Neural progenitor cell (in vitro differentiated cells): ENCODE results near the gene GJA3. TPM values are rescaled to one million over a fixed set of nuclear protein-coding genes. Genes with fewer than 3 reads are reported as not detected.

Experiments
- DNase-seq: peaks from one replicate; pipeline ENCODE4 v3.0.0-alpha.2; 2016; ENCODE audit warnings: low spot score
- H2AFZ ChIP-seq: fragments of 200-600 bp; sonication (generic); replicated peaks from 2 replicates; pipeline ENCODE4 v1.6.1; 2016; ENCODE audit warnings: antibody characterized with exemption
- H3F3A ChIP-seq: fragments of 200-600 bp; sonication (generic); 2 replicates; pipeline ENCODE4 v1.6.1; 2016; ENCODE audit warnings: antibody characterized with exemption, low read depth
- H3K27ac ChIP-seq: fragments of 200-600 bp; sonication (generic); 2 replicates; pipeline ENCODE4 v1.5.1; 2016; ENCODE audit warnings: mild to moderate bottlenecking
- H3K27me3 ChIP-seq: fragments of 200-600 bp; sonication (generic); 2 replicates; pipeline ENCODE4 v1.6.1; 2016; ENCODE audit warnings: mild to moderate bottlenecking, moderate library complexity
- H3K36me3 ChIP-seq: fragments of 200-600 bp; sonication (generic); 2 replicates; pipeline ENCODE4 v1.5.1; 2016
- H3K4me1 ChIP-seq: fragments of 200-600 bp; sonication (generic); 2 replicates; pipeline ENCODE4 v1.6.1; 2016; ENCODE audit warnings: mixed run types
- H3K4me2 ChIP-seq: fragments of 200-600 bp; sonication (generic); 2 replicates; pipeline ENCODE4 v1.6.1; 2016
- H3K4me3 ChIP-seq: fragments of 200-600 bp; sonication (generic); 2 replicates; pipeline ENCODE4 v1.5.1; 2016
- H3K79me2 ChIP-seq: fragments of 200-600 bp; sonication (generic); 2 replicates; pipeline ENCODE4 v1.6.1; 2016; ENCODE audit warnings: low read depth
- H3K9ac ChIP-seq: fragments of 200-600 bp; sonication (generic); 2 replicates; pipeline ENCODE4 v1.6.1; 2016
- H3K9me3 ChIP-seq: fragments of 200-600 bp; sonication (generic); 2 replicates; pipeline ENCODE4 v1.5.1; 2016; ENCODE audit warnings: low read depth
- H4K20me1 ChIP-seq: fragments of 200-600 bp; sonication (generic); 2 replicates; pipeline ENCODE4 v1.6.1; 2016; ENCODE audit warnings: low read depth
- H3K27ac Mint-ChIP-seq: 3 replicates; pipeline ENCODE4 v1.8.0; 2021; ENCODE audit warnings: mixed read lengths
- H3K27me3 Mint-ChIP-seq: 2 replicates; pipeline ENCODE4 v1.8.0; 2022; ENCODE audit warnings: low read depth, mild to moderate bottlenecking, inconsistent platforms, moderate library complexity, mixed read lengths; ENCODE audit not compliant: insufficient read depth
- H3K36me3 Mint-ChIP-seq: 3 replicates; pipeline ENCODE4 v1.8.0; 2021; ENCODE audit warnings: mixed read lengths
- H3K4me1 Mint-ChIP-seq: 3 replicates; pipeline ENCODE4 v1.8.0; 2021; ENCODE audit warnings: mixed read lengths
- H3K4me3 Mint-ChIP-seq: 3 replicates; pipeline ENCODE4 v1.8.0; 2021; ENCODE audit warnings: mild to moderate bottlenecking, moderate library complexity, mixed read lengths
- H3K9me3 Mint-ChIP-seq: 3 replicates; pipeline ENCODE4 v1.8.0; 2020; ENCODE audit warnings: mixed read lengths
- EZH2 ChIP-seq: fragments of 200-600 bp; sonication (generic); IDR thresholded peaks from 2 replicates; pipeline ENCODE4 v1.6.1; 2017; ENCODE audit warnings: antibody characterized with exemption, mild to moderate bottlenecking, moderate library complexity
- EZH2phosphoT487 ChIP-seq: fragments of 200-600 bp; sonication (generic); IDR thresholded peaks from 2 replicates; pipeline ENCODE4 v1.6.1; 2017; ENCODE audit warnings: antibody characterized with exemption
- total RNA-seq: library from RNA; depleted of rRNA; stranded (reverse); fragments of >200 nt; gene quantifications from 2 replicates; pipeline ENCODE4 v1.2.3, GENCODE V29; 2015; ENCODE audit warnings: low replicate concordance
- TF ChIP-seq, protein P1 (sequence below): fragments of 200-600 bp; sonication (generic); IDR thresholded peaks from 2 replicates; pipeline ENCODE4 v1.5.1; 2017; ENCODE audit warnings: antibody characterized with exemption, mild to moderate bottlenecking

Gene GJA3
- total RNA-seq, 1 donor from 2014 or later = 0.17 TPM

- peaks cover 5% of the 10 kb centered on the region for H3K4me1 Mint-ChIP-seq
Measured at GRCh38 chr13:20185366-20186056, 24.7 kb upstream of the GJA3 start.

GRCh38 chr13:20182231-20182846 is 21.5 kb upstream of the GJA3 start:
- Mint-ChIP-seq H3K27ac (no peak overlapping the region), H3K36me3 (no peaks in the 10 kb centered on the region), H3K27me3 (peaks cover 6% of the 10 kb centered on the region), H3K4me3 (no peak overlapping the region), H3K4me1 (peaks cover 8% of the 10 kb centered on the region), H3K9me3 (no peaks in the 10 kb centered on the region)
- Histone ChIP-seq H3K27ac (no peak overlapping the region), H3K9me3 (no peaks in the 10 kb centered on the region), H3K9ac (no peak overlapping the region), H3K4me2 (no peak overlapping the region), H4K20me1 (no peaks in the 10 kb centered on the region), H3K4me1 (no peaks in the 10 kb centered on the region), H3K4me3 (no peak overlapping the region), H3K27me3 (peaks cover 2% of the 10 kb centered on the region), H2AFZ (peak overlapping the region; percentile 30), H3K36me3 (no peaks in the 10 kb centered on the region), H3F3A (no peaks in the 10 kb centered on the region), H3K79me2 (no peaks in the 10 kb centered on the region)
- DNase-seq = peak; percentile 81
- TF ChIP-seq EZH2phosphoT487 = no peak
- TF ChIP-seq, protein P1, sequence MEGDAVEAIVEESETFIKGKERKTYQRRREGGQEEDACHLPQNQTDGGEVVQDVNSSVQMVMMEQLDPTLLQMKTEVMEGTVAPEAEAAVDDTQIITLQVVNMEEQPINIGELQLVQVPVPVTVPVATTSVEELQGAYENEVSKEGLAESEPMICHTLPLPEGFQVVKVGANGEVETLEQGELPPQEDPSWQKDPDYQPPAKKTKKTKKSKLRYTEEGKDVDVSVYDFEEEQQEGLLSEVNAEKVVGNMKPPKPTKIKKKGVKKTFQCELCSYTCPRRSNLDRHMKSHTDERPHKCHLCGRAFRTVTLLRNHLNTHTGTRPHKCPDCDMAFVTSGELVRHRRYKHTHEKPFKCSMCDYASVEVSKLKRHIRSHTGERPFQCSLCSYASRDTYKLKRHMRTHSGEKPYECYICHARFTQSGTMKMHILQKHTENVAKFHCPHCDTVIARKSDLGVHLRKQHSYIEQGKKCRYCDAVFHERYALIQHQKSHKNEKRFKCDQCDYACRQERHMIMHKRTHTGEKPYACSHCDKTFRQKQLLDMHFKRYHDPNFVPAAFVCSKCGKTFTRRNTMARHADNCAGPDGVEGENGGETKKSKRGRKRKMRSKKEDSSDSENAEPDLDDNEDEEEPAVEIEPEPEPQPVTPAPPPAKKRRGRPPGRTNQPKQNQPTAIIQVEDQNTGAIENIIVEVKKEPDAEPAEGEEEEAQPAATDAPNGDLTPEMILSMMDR = peak; percentile 78

More at GRCh38 chr13:20185366-20186056, 24.7 kb upstream of the GJA3 start:
- Histone ChIP-seq H3K9ac (no peak overlapping the region), H3K27ac (no peak overlapping the region), H4K20me1 (no peaks in the 10 kb centered on the region), H3K79me2 (no peaks in the 10 kb centered on the region), H3K4me3 (no peak overlapping the region), H3K27me3 (peaks cover 34% of the 10 kb centered on the region), H3K4me1 (no peaks in the 10 kb centered on the region), H3F3A (no peaks in the 10 kb centered on the region), H2AFZ (no peak overlapping the region), H3K4me2 (no peak overlapping the region), H3K36me3 (no peaks in the 10 kb centered on the region), H3K9me3 (no peaks in the 10 kb centered on the region)
- Mint-ChIP-seq H3K4me3 (no peak overlapping the region), H3K27me3 (peaks cover 14% of the 10 kb centered on the region), H3K9me3 (no peaks in the 10 kb centered on the region), H3K36me3 (no peaks in the 10 kb centered on the region), H3K27ac (no peak overlapping the region)
- TF ChIP-seq EZH2 = no peak
- DNase-seq = no peak

GRCh38 chr13:20181188-20181587 is 20.3 kb upstream of the GJA3 start:
- H3K9ac ChIP-seq = no peak overlapping the region
- TF ChIP-seq, protein P1 = no peak
- TF ChIP-seq EZH2phosphoT487 = no peak
- no peak for TF ChIP-seq EZH2
- no peak overlapping the region for H2AFZ ChIP-seq
- no peak overlapping the region for H3K27ac ChIP-seq
- no peaks in the 10 kb centered on the region for H3F3A ChIP-seq
- H3K27me3 ChIP-seq = no peaks in the 10 kb centered on the region
- no peak overlapping the region for H3K4me2 ChIP-seq
- H3K4me3 ChIP-seq = no peak overlapping the region
- no peak overlapping the region for H3K27ac Mint-ChIP-seq
- H3K4me1 Mint-ChIP-seq = peaks cover 8% of the 10 kb centered on the region
- no peaks in the 10 kb centered on the region for H3K36me3 ChIP-seq
- H3K9me3 Mint-ChIP-seq = no peaks in the 10 kb centered on the region
- no peak overlapping the region for H3K4me3 Mint-ChIP-seq
- H3K4me1 ChIP-seq = no peaks in the 10 kb centered on the region
- H3K79me2 ChIP-seq = no peaks in the 10 kb centered on the region
- H3K27me3 Mint-ChIP-seq = peaks cover 12% of the 10 kb centered on the region
- no peaks in the 10 kb centered on the region for H4K20me1 ChIP-seq
- no peaks in the 10 kb centered on the region for H3K9me3 ChIP-seq
- no peaks in the 10 kb centered on the region for H3K36me3 Mint-ChIP-seq
- DNase-seq = no peak

DNA sequence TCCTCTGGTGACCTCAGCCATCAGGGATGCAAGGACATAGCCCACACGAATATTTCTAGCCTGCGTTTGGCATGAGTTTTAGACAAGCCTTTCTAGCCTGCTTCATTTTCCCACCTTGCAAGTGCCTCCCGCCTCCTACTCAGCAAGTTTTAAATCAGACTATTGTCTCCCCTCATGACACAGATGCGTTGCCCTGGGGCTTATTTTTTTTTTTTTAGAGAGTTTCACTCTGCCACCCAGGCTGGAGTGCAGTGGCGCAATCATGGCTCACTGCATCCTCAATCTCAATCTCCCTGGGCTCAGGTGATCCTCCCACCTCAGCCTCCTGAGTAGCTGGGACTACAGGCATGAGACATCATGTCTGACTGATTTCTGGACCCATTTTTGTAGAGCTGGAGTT is 17.3 kb upstream of the GJA3 start:
- Histone ChIP-seq H3K4me3 (no peak overlapping the region), H3K36me3 (no peaks in the 10 kb centered on the region), H3K4me2 (no peak overlapping the region), H3K9me3 (no peaks in the 10 kb centered on the region), H3K4me1 (no peaks in the 10 kb centered on the region), H2AFZ (no peak overlapping the region), H3K27me3 (no peaks in the 10 kb centered on the region), H3K27ac (no peak overlapping the region), H3K9ac (no peak overlapping the region), H3F3A (no peaks in the 10 kb centered on the region), H3K79me2 (no peaks in the 10 kb centered on the region), H4K20me1 (no peaks in the 10 kb centered on the region)
- DNase-seq = no peak
- H3K4me1 Mint-ChIP-seq = peaks cover 30% of the 10 kb centered on the region
- H3K27me3 Mint-ChIP-seq = peaks cover 16% of the 10 kb centered on the region
- H3K27ac Mint-ChIP-seq = no peak overlapping the region
- no peaks in the 10 kb centered on the region for H3K9me3 Mint-ChIP-seq
- H3K4me3 Mint-ChIP-seq = no peak overlapping the region
- no peak for TF ChIP-seq EZH2
- no peak for TF ChIP-seq EZH2phosphoT487
- TF ChIP-seq, protein P1 = no peak
- no peaks in the 10 kb centered on the region for H3K36me3 Mint-ChIP-seq
